Testis (tissue), 3 donors: Measurements from ENCODE around the gene CSF2RB. TPM values are rescaled to one million over a fixed set of nuclear protein-coding genes. Genes with fewer than 3 reads are reported as not detected.

Experiments
- DNase-seq: peaks from one replicate; pipeline ENCODE4 v3.0.0-alpha.2; 2019
- H3K27ac ChIP-seq, 2 donors: fragments of 200-600 bp; sonication (generic); one replicate each; pipeline ENCODE4 v1.5.1; 2019
- H3K27me3 ChIP-seq: fragments of 200-600 bp; sonication (generic); one replicate; pipeline ENCODE4 v1.5.1; 2019
- H3K36me3 ChIP-seq: fragments of 200-600 bp; sonication (generic); one replicate; pipeline ENCODE4 v1.5.1; 2017; ENCODE audit warnings: low read depth; ENCODE audit errors: missing control alignments
- H3K4me1 ChIP-seq: fragments of 200-600 bp; sonication (generic); one replicate; pipeline ENCODE4 v1.5.1; 2019
- H3K4me3 ChIP-seq, 2 donors: fragments of 200-600 bp; sonication (generic); one replicate each; pipeline ENCODE4 v1.5.1; 2017 to 2019
- H3K9me3 ChIP-seq: fragments of 200-600 bp; sonication (generic); one replicate; pipeline ENCODE4 v1.5.1; 2017
- CTCF ChIP-seq, 3 experiments: fragments of 450-650 bp in 2 of 3; fragments of 200-600 bp in 1 of 3; sonication (generic) in 1 of 3; IDR thresholded peaks; one replicate each; pipeline ENCODE4 v1.5.1; 2016 to 2019; ENCODE audit warnings: antibody characterized with exemption in 3 of 3, mild to moderate bottlenecking in 2 of 3, moderate library complexity in 1 of 3
- POLR2A ChIP-seq: fragments of 450-650 bp; IDR thresholded peaks from one replicate; pipeline ENCODE4 v1.6.1; 2017; ENCODE audit warnings: antibody characterized with exemption, mild to moderate bottlenecking, moderate library complexity
- WGBS, 2 donors: methylation state at CpG; one replicate each; pipeline ENCODE4 v1.1.5; 2018; 5-methylcytosine and 5-hydroxymethylcytosine counted together
- intact Hi-C: fragments of 100-400 bp; cut with DNase I; formaldehyde crosslinking; loops from one replicate; pipeline ENCODE4 v1.15.1; 2023; ENCODE audit warnings: low total_unique reads
- polyA plus RNA-seq: library from polyadenylated mRNA; stranded (reverse); fragments of 350-450 nt; fragmentation: Illumina TruSeq; extraction: RNeasy Lipid Tissue Mini Kit (QIAGEN cat#74804); gene quantifications from one replicate; pipeline ENCODE4 v1.2.3, GENCODE V29; 2014; ENCODE audit warnings: low read depth, low replicate concordance; ENCODE audit not compliant: insufficient read depth
- total RNA-seq, 2 donors: library from RNA; depleted of rRNA; stranded (reverse); fragments of >200 nt; gene quantifications; one replicate each; pipeline ENCODE4 v1.2.3, GENCODE V29; 2016

The CSF2RB gene
- total and polyA plus RNA-seq, 3 donors from 2014 or later: 2.3 to 4.0 (median 2.6) TPM

GRCh38 chr22:36953239-36954080 is 40.0 kb downstream of the CSF2RB start:
- Histone ChIP-seq H3K36me3 (no peaks in the 10 kb centered on the region), H3K27me3 (no peaks in the 10 kb centered on the region), H3K4me3 (no peak overlapping the region), H3K4me1 (no peaks in the 10 kb centered on the region), H3K9me3 (no peaks in the 10 kb centered on the region), H3K27ac (no peak overlapping the region)
- TF ChIP-seq CTCF (IDR thresholded peaks at IDR 0.05): no peak
- no peak for TF ChIP-seq POLR2A
- intact Hi-C loops: no loop called here
- 76 to 77% methylated on average over 13 of the region's 13 CpGs for WGBS, 2 donors
- DNase-seq: no peak

- H3K4me1 ChIP-seq: no peaks in the 10 kb centered on the region
- intact Hi-C loops: no loop called here
- no peak for DNase-seq
- TF ChIP-seq CTCF (IDR thresholded peaks at IDR 0.05) (no peak), POLR2A (no peak)
- 53 to 60% methylated on average over 10 of the region's 10 CpGs for WGBS, 2 donors
- no peaks in the 10 kb centered on the region for H3K27me3 ChIP-seq
- no peak overlapping the region for H3K4me3 ChIP-seq
- no peak overlapping the region for H3K27ac ChIP-seq
- no peaks in the 10 kb centered on the region for H3K36me3 ChIP-seq
- H3K9me3 ChIP-seq: no peaks in the 10 kb centered on the region
Observed at GRCh38 chr22:36954251-36955014, 41.0 kb downstream of the CSF2RB start.

GRCh38 chr22:36955691-36956090 is 42.3 kb downstream of the CSF2RB start:
- no peaks in the 10 kb centered on the region for H3K27me3 ChIP-seq
- no peak overlapping the region for H3K27ac ChIP-seq
- H3K9me3 ChIP-seq: no peaks in the 10 kb centered on the region
- intact Hi-C loops: no loop called here
- H3K36me3 ChIP-seq: no peaks in the 10 kb centered on the region
- DNase-seq: no peak
- TF ChIP-seq CTCF (IDR thresholded peaks at IDR 0.05): no peak
- no peak for TF ChIP-seq POLR2A
- WGBS, 2 donors: 84 to 95% methylated on average over 1 of the region's 1 CpG
- no peak overlapping the region for H3K4me3 ChIP-seq
- H3K4me1 ChIP-seq: no peaks in the 10 kb centered on the region

- Histone ChIP-seq H3K9me3 (no peaks in the 10 kb centered on the region), H3K4me1 (no peaks in the 10 kb centered on the region), H3K27me3 (no peaks in the 10 kb centered on the region), H3K36me3 (no peaks in the 10 kb centered on the region), H3K27ac (no peak overlapping the region), H3K4me3 (no peak overlapping the region)
- intact Hi-C loops: no loop called here
- TF ChIP-seq CTCF (IDR thresholded peaks at IDR 0.05): no peak
- TF ChIP-seq POLR2A: no peak
- 67 to 72% methylated on average over 2 of the region's 2 CpGs for WGBS, 2 donors
- DNase-seq: no peak
Observed at GRCh38 chr22:36958366-36958765, 44.9 kb downstream of the CSF2RB start.
